Esophagus mucosa (tissue), 1 donor: Measurements from ENCODE around the gene LRRFIP2. TPM values are rescaled to one million over a fixed set of nuclear protein-coding genes. Genes with fewer than 3 reads are reported as not detected.

ENCODE experiments used
- ATAC-seq: fragments of 200-7000 bp; cut with Tn5 transposase; one replicate; pipeline ENCODE4 v1.9.1; 2020
- total RNA-seq: library from RNA; stranded (reverse); gene quantifications from one replicate; pipeline ENCODE4 v1.2.4, GENCODE V29; 2023
- donor health status: DM: yes; HTN: yes; CAD: no.

The LRRFIP2 gene
- total RNA-seq, 1 donor from 2014 or later = 67.3 TPM

DNA sequence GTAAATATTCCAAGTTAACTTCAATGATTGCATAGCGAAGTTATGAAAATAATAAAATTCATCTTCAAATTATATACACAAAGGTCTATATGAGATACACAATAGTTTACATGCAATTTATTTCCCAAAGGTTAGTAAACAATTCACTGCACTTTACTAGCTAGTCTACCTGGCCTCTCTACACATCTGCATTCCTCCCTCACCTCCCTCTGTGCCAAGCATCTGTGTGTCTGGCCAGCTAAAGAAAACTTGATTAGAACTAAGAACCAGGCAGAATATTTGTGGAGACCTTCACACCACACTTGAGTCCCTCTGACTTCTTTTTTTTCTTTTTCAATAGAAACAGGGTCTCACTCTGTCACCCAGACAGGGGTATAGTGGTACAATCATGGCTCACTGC is 61.4 kb downstream of the LRRFIP2 start:
- no peak for ATAC-seq

DNA sequence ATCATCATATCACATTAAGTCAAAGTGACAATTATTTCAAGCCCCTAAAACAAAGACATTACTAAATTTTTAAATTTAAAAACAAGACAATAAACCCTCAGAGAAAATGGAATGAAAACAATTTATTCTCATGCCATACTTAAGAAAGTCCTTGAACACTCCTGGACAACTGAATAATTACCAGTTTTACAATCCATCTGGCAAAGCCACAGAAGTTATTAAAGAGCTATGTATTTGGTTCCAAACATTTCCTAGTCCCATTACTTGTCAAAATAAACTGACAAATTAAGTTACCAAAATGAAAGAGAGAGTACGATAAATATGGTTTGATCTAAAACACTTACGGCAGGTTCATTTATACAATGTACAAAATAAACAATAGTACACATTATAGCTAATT is 63.2 kb downstream of the LRRFIP2 start:
- ATAC-seq = no peak

DNA sequence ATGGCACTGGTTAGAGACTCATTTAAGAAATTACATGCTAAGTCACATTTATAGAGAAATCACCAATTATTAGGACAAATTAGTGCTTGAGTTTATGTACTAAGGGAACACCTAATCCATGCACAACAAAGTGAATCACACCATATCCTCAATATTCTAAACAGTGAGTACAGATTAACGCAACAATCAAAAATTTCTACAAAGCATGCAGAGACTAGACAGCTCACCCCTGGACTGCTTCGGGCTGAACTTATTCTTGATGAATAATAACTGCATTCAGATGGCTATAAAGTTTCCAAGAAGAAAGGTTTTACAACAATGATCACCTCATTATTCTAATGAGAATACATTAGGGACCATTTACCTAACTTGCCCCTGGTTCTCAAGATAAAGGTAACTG is 66.5 kb downstream of the LRRFIP2 start:
- peak; percentile 69 for ATAC-seq

DNA sequence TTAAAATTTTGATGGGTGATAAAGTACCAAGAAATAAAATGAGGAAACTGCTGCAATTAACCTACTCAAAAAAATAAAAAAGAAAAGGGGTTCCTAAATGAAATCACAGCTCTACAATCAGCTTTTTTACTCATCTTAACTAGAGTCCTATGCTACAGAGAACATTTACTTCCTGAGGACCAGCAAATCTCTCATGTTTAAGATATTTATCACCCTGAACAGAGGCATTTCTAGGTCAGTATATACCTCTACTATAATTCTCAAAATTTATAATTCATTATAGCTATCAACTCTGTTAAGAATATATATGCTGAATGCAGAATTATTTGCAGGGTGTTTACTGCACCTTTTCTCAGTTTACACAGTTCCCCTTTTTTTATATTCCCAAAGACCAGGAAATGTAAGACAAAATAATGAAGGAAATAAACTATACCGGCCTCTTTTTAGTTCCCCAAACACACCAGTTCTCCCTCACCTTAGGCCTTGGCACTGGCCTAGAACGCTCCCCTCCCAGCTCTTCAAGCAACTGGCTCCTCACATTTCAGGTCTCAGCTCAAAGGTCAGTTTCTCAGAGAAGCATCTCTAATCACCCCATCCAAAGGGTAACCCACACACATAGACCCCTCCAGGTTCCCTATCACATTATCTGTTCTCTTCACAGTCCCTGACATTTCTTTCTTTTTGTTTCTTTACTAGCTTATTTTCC is 71.1 kb downstream of the LRRFIP2 start:
- ATAC-seq = no peak

- ATAC-seq = no peak
Observed at GRCh38 chr3:37100411-37100810, 74.0 kb downstream of the LRRFIP2 start.

DNA sequence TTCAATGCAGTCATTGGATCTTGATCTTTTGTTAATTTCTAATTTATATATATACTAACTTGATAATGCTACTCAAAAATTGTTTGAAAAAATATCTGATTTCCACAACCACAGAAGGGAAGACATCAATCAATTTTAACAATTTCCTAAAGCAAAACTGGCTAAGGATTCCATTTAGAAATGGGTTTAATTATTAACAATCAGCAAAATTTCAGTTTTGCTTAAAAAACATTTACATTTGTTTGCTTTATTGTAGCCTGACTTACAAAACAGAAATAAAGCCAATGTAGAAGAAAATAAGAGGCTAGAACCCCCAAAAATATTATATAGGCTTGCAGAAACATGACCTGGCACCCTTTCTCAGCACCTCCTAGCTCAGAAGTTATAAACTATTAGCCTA is 74.9 kb downstream of the LRRFIP2 start:
- no peak for ATAC-seq

DNA sequence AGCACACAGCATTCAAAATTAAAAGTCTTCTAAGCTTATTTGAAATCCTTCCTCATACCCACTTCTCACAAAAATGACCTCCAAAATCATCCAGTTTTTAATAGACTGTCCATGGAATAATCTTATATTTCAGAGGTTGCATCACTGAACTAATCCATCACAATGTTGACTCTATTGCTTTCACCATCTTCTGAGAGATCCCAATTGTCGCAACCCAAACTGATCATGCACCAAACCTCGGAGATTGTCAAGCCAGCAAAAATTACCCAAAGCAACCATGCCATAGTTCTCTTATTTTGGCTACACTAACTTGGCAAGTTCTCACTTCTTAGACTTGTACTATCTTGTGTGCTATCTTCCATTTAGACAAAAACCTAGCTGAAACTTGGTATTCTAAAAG is 75.5 kb downstream of the LRRFIP2 start:
- ATAC-seq = no peak

DNA sequence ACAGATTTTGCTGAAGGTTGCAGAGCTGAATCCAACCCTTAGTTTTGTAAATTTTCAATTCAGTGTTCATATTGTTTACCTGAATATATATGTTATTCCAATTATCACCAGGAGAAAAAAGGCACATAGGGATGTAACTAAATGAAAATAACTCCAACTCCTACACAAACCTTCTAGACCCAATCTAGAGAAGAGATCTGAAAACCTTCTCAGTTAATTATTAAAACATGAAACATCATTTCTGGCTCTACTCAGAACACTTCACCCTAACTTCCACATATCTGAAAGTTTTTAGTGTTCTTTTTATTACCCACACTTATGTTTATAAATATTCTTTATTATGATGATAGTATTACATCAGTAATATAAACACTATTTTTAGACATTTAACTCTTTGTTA is 76.6 kb downstream of the LRRFIP2 start:
- ATAC-seq = no peak

DNA sequence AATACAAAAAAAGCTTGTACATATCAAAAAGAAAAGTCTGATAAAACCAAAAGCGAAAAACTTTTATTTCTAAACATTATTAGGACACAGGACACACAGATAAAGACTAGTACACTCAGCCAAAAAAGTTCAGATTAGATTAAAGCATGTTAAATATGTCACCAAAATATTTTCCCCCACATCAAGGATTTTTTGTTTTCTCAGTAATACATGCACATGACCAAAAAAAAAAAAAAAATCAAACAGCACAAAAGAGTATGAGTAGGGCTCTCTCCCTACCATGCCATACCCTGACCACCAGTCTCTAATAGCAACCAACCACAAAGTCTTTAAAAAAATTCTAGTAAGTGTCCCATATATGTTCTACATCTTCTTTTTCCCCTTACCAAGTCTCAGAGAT is 77.4 kb downstream of the LRRFIP2 start:
- no peak for ATAC-seq

DNA sequence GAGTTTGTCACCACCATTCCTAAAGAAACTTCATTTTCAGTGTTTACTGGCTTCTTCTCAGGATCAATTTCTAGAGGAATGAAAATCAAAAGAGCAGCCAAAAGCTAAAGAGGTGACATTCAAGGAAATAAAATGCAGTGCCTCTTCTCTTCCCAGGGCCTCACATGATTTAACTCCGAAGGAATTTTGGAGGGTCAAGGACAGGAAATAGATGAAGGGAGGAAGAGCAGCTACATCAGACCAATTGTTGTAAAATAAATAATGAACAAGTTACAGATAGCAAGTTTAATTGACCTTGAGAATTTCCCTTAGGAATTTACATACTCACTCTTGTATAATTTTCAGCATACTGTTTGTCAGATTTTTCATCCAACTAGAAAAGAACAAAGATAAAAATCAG is 78.1 kb downstream of the LRRFIP2 start:
- ATAC-seq = no peak

- ATAC-seq = no peak
Observed at GRCh38 chr3:37094636-37095035, 79.7 kb downstream of the LRRFIP2 start.

DNA sequence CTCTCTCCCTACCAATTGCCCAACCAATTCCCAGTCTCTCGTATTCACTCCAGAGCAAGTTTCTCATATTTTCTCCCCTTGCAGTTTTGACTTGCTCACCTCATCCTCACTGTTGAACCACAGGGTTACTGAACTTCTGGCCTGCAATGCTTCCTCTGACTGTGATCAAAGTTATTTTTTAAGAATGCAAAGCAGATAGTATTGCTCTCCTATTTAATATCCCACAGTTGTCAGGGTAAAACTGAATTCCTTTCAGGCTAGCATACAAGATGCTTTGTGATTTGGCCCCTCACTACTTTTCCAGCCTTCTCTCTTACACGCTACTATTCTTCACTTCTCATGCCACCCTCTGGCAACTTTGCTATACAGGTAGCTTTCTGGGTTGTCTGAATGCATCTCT is 80.9 kb downstream of the LRRFIP2 start:
- no peak for ATAC-seq

GRCh38 chr3:37092484-37092883 is 81.9 kb downstream of the LRRFIP2 start:
- no peak for ATAC-seq

DNA sequence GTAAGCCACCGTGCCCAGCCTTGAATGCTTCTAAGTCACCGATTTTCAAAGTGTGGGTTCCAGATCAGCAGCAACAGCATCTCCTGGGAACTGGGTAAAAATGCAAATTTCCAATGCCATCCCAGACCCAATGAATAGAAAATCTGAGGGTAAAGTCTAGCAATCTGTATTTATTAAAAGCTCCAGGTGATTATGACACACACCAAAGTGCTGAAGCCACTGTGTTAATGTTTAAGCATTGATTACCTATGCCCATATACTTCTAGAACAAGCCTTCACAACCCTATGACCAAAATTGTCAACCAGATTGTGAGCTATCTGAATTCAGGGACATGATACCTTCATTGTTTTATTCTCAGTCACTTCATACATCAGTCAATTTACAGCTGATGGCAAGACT is 86.5 kb downstream of the LRRFIP2 start:
- no peak for ATAC-seq

GRCh38 chr3:37086918-37087317 is 87.5 kb downstream of the LRRFIP2 start:
- ATAC-seq = peak; percentile 52

DNA sequence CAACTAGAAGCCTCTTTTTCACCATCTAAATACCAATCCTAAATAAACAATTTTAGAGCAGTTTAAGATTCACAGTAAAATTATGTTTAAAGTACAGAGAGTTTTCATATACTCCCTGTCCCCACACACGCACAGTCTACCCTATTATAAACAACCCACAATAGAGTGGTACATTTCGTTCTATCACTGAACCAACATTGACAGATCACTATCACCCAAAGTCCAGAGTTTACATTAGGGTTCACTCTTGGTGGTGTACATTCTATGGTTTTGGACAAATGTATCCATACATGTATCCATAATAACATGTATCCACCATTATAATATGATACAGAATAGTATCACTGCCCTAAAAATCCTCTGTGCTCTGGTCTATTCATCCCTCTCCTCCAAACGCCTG is 92.1 kb downstream of the LRRFIP2 start:
- ATAC-seq = no peak

DNA sequence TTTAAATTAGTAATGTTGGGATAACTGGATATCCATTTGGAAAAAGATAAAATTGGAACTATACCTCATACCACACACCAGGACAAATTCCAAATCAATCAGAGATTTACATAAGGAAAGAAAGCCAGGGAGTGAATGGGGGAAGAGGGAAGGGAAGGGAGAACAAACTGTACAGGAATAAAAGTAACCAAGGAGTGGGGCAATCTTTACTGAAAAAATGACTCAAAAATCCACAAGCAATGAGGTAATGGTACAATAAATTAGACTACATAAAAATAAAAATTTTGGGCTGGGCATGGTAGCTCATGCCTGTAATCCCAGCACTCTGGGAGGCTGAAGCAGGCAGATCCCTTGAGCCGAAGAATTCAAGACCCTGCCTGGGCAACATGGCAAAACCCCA is 98.4 kb downstream of the LRRFIP2 start:
- ATAC-seq = no peak

DNA sequence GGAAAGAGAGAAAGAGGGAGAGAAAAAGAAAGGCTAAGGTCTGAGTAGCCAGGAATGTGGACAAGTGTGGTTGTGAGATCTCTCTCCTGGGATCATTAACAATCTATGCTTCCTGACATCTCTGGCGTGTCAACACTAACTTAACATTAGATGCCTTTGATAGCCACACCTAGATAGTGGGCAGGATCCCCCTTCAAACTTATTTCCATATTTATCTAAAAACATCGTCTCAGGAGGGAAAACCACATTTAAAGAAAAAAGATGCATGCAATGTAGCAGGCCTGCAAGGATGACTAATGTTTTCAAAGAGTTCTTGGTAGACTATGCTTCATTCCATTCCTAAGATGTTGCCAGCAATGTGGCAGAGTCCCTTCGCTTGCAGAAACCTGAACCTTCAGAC is 100.2 kb downstream of the LRRFIP2 start:
- no peak for ATAC-seq

DNA sequence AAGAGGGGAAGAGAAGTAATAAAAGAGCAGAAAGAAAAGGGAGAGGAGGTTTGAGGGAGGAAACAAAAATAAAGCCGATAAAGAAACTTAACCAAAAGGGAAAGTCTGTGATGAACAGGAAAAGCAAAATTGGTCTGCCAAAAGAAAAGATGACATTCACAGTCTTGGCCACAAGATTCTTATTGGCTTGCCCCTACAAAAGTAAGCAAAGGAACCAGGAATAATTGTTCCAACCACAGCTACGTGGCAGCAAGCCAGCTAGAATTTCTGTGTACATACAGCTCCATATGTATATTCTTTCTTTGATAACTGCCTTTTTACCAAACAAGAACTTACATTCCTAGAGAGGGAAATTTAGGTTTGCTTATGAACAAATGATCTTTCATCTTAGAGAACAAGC is 101.5 kb downstream of the LRRFIP2 start:
- no peak for ATAC-seq

DNA sequence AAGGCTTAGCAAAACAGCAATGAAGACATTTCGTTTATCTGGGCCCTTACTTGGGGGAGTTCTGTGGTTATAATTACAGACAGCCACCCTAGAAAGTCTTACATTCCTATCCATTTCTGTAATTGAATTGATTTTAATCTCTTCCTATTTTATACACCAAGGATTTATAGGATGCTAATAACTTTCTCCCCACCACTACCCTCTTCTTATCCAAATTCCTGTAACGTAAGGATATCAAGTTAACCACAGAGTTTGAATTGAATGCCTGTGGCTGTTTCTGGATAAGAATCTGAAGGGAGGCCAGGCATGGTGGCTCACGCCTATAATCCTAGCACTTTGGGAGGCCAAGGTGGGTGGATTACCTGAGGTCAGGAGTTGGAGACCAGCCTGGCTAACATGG is 102.5 kb downstream of the LRRFIP2 start:
- no peak for ATAC-seq

DNA sequence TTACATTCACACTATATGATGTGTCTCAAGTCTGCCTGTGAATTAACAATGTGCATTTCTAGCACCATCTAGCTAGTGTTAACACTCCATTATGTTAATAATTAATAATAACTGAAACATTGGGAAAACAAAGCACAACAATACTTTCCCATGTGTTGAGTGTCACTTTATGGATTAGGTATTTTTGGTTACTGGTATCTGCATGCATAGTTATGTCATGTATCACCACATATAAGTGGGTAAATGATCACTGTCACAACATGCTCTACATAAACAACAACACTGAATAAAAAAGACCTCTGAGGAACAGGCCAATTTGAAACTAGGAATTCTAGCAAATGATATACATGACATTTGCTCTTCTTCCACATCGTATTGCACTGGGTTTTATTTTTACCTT is 106.4 kb downstream of the LRRFIP2 start:
- no peak for ATAC-seq

GRCh38 chr3:37067577-37067976 is 106.8 kb downstream of the LRRFIP2 start:
- ATAC-seq = no peak

DNA sequence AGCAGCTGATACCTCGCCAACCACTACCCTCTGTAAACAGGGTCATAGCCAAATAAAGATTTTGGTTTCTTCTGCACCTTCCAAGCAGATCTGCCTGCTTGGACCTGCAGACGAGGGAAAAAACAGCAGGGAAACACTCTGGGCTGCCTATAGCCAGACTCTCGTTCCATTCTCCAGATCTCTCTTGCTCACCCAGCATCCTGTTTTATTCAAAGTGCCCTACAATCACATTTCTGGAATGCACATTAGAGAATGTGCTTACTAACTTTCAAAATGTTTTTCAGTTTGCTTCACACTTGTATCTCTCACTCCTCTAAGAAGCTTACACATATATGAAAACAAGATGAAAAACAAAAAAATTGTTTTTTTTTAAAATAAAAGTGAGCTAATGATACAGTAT is 109.6 kb downstream of the LRRFIP2 start:
- ATAC-seq = no peak

DNA sequence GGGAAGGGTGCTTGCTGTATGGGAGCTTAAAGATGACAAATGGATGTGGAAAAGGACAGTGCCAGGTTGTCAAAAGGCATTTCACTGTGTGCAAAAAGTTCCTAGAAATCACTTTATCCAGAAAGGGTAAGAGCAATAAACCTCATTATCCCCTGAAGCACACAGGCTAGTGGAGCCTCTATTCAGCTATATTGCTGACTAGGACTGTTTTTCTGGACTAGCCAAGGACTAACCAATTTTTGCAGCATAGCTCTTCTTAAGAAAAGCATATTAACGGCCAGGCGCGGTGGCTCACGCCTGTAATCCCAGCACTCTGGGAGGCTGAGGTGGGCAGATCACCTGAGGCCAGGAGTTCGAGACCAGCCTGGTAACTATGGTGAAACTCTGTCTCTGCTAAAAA is 116.3 kb downstream of the LRRFIP2 start:
- no peak for ATAC-seq

DNA sequence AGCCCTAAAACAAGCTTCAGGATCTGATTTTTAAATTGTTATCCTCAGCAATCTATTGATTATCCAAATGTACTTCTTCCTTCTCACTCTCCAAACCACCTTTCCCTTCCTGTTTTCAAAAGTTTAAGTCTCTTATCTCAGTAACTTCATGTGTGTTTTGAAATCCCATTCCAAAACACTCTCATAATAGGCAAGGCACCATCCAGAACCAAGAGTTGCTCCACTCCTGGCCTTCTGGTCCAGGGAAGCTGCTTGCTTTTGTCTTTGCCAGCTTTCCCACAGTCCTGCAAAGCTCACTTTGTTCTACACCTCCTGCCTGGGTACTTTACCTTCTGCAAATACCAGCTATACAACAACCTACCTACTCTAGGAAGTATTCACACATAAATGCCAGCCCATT is 117.6 kb downstream of the LRRFIP2 start:
- no peak for ATAC-seq
